Renal pelvis (tissue), 4 donors: ENCODE results near the gene TRAK1. TPM values are rescaled to one million over a fixed set of nuclear protein-coding genes. Genes with fewer than 3 reads are reported as not detected.
"Not testable (repeated sequence)": the region's sequence is repeated elsewhere in the genome, so short reads cannot be mapped to it uniquely, and the experiment has no call there.

Experiments
- DNase-seq: peaks from one replicate; pipeline ENCODE4 v3.0.0-alpha.2; 2013
- polyA plus RNA-seq, 3 donors: library from polyadenylated mRNA; unstranded; fragments of 120-200 nt; gene quantifications; one replicate each; pipeline ENCODE4 v1.2.1, GENCODE V29; 2013; ENCODE audit not compliant: insufficient read length in 3 of 3

Gene TRAK1
- polyA plus RNA-seq, 3 donors = 41.5 to 51.4 (median 51.4) TPM

DNA sequence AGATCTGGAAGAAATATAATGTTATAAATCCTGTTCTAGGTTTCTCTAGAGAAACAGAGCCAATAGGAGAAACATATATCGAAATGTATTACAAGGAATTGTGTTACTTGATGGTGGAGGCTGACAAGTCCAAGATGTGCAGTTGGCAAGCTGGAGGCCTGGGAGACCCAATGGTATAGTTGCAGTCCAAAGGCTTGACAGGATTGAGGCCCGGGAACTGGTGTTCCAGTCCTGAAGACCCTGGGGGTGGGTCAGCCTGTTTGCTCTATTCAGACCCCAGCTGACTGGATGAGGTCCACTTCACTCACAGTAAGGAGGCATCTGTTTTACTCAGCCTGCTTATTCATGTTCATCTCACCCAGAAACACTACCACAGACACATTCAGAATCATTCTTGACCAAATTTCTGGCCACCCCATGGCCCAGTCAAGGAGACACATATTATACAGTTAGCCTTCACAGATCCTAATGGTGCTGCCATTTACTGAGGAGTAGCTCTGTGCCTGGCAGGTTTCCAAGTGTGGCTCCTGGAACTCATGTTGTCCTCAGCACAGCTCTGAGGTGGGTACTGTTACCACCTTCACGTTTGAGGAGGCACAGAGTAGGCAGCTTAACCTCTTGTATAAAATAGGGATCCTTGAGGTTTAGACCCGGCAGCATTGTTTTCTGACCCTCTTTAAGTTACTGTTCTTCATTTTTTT lies 3.7 kb downstream of the TRAK1 start:
- no peak for DNase-seq

DNA sequence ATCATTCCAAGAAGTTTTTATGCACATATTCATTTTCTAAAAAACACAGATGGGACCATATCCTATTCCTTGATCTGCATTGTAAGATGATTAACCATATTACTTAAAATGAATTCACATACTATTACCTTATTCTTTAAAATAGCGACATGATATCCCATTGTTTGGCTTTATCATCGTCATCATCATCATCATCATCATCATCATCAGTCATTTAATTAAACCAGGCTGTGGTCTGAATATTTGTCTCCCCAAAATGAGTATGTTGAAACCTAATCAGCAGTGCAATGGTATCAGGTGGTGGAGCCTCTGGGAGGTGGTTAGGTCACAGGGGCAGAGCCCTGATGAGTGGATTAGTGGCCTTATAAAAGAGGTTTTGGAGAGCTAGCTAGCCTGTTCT lies 4.4 kb downstream of the TRAK1 start:
- no peak for DNase-seq

DNA sequence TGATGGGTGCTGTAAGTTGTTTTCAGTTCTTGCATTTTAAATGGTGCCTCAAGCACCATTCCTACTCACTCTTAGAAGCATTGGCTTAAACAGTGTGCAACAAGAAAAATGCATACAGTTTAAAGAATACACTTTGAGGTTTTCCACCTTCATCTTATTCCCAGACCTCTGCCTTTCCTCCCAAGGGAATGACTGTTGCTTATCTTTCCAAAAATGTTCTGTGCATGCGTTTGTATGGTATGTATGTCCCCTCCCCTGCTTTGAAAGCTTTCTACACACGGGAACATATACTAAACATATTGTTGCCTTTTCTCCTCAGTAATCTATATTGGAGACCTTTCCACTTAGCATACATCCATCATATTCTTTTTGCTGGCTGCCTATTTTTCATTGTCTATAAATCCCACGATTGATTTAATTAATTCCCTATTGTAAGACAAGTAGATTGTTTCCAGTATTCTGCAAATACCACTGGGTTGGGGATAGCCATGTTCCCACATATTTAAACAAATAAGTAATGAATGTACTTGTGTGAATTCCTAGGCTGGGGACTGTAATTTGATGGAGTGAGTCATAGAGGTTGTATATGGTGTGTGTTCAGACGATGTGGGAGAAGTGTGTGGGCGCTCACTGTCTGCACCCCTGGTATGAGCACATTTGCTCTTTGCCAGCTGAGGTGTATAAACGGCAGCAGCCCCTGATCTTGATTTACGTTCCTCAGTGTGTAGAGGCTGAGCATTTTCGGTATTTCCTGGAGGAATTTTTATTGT lies 5.8 kb downstream of the TRAK1 start:
- no peak for DNase-seq

DNA sequence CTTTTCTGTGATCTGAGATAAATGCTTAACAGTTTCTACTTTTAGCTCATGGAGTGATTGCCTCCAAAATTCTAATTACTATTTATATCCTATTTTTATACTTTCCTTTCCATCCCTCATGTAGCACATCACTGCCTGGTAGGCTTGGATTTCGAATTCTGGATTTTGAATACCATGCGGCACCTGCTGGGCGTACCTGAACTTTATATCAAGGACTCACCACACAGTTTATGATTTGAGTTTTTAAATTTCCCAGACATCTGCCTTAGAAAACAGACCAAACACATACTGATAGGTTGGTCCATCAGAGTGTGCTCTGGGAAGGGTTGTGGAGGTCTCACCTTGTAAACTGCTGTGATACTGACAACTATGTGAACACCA lies 6.4 kb downstream of the TRAK1 start:
- no peak for DNase-seq

DNA sequence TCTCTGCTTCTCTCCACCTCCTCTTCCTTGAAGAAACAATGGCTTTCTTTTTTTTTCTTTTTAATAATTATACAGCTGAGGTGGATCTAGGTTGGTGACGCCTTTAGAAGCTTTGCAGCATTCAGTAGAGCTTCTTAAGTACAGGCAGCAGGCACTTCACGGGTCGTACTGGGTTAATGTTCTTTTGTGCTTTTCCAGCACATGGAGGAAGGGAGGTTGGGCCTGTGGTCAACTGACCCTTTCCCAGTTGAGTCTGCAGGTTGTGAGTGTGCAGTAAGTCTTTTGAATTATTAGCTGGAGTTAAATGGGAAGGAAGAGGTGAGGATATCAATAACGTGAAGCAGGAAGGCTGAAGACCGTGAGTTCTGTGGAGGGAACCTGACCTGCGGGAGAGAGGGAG lies 7.0 kb downstream of the TRAK1 start:
- DNase-seq = no peak

DNA sequence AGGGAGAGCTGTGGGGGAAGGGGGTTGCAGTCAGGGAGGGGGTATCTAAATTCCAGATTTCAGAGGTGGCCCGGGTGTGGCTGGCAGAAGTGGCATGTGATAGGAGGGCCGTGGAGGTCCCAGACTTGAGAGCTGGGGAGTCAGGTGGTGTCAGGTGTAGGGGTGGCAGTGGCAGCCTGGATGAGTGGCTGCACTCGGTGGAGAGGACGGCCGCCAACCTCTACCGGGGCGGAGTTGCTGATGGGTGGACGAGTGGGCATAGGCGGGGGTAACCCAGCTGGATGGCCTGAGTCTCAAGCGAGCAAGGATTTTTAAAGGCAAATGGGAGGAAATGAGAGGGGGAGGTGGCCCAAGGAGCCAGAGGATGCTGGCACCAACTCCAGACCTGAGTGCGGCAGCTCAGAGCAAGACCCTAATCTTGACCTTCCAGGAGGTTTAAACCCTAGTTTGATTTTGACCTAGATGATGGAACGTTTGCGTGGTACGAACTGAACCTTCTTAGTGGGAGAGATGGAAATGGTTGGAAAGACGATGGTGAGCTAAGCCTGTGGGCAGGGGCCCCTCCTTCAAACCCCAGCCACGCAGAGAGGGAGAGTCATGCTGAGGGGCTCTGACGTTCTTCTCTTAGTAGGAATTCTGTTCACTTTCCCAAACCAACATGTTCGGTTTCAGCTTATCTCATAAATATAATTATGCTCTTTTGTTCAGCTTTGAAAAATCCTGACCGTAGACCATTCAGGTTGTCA lies 8.0 kb downstream of the TRAK1 start:
- DNase-seq = no peak

DNA sequence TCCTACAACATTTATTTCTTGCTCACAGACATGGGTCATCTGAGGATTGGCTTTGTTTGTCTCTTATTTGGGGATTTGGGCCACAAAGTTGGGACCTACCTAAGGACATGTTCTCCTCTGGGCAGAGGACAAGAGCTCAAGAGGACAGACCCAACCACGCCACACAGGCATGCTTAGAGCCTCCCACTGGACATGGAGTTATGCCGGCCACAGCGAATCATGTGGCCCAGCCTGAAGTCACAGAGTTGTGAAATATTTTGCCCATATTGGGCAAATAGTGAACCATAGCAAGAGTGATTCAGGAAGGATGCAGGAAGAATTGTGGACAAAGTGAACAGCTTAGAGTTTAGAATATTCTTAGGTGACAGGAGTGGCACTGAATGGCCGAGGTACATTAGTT lies 9.9 kb downstream of the TRAK1 start:
- no peak for DNase-seq

DNA sequence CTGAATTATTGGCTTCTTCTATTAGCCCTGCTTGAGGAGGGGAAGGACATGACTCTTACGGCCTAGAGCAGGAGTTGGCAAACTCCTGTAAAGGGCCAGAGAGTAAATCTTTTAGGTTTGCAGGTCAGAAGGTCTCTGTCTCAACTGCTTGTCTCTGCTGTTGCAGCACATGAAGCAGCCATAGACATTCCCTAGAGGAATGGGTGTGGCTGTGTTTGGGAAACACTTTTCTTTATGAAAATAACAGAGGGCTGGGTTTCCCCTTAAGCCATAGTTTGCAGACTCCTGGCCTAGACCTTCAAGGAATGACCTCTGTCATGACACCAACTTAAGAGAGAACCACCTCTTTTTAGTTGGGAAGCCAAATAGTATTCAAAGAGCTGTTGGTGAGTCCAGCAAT lies 10.3 kb downstream of the TRAK1 start:
- no peak for DNase-seq

DNA sequence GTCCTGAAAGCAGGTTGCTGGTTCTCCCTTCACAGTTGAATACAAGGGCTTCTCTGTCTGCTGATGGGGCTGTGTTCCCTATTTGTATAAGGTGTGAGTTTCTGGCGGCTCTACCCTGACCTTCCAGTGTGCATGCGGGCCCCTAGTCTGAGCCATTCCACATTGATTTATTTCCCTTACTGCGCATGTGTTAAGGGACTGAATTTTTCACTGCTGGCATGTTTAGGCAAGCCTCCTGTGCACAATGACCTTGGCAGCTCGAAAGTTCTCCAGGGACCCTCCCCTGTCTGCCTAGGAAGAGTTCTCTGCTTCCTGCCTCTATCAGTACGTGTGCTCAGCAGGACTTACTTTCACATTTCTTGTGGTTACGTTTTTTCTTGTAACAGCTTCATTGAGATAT lies 11.4 kb downstream of the TRAK1 start:
- DNase-seq = no peak

DNA sequence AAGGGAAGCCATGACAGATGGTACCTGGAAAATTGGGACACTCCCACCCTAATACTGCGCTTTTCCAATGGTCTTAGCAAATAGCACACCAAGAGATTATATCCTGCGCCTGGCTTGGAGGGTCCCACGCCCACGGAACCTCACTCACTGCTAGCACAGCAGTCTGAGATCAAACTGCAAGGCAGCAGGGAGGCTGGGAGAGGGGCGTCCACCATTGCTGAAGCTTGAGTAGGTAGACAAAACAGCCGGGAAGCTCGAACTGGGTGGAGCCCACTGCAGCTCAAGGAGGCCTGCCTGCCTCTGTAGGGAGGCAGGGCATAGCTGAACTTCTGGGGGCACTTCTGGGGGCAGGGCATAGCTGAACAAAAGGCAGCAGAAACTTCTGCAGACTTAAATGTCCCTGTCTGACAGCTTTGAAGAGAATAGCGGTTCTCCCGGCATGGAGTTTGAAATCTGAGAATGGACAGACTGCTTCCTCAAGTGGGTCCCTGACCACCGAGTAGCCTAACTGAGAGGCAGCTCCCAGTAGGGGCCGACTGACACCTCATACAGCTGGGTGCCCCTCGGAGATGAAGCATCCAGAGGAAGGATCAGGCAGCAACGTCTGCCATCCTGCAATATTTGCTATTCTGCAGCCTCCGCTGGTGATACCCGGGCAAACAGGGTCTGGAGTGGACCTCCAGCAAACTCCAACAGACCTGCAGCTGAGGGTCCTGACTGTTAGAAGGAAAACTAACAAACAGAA lies 12.9 kb downstream of the TRAK1 start:
- not testable (repeated sequence) for DNase-seq

DNA sequence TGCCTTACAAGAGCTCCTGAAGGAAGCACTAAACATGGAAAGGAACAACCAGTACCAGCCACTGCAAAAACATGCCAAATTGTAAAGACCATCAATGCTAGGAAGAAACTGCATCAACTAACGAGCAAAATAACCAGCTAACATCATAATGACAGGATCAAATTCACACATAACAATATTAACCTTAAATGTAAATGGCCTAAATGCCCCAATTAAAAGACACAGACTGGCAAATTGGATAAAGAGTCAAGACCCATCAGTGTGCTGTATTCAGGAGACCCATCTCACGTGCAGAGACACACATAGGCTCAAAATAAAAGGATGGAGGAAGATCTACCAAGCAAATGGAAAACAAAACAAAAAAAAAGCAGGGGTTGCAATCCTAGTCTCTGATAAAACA lies 14.8 kb downstream of the TRAK1 start:
- not testable (repeated sequence) for DNase-seq

DNA sequence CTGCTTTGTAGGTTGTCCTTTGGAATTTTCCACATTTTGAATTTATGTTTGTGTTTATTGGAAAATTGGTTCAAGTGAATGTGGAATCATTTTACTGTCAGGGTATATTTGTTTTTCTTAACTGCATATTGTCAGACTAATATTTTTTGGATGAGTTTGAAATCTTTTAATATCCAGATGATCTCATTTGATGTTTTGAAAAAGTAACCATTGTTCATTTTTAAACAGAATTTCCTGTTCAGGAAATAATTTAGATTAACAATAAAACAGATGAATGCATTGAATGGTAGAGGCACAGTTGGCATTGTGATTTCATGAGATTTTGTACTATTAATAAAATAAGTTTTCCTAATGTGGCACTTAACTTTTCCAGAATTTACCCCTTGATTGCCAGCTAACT lies 15.5 kb downstream of the TRAK1 start:
- no peak for DNase-seq

DNA sequence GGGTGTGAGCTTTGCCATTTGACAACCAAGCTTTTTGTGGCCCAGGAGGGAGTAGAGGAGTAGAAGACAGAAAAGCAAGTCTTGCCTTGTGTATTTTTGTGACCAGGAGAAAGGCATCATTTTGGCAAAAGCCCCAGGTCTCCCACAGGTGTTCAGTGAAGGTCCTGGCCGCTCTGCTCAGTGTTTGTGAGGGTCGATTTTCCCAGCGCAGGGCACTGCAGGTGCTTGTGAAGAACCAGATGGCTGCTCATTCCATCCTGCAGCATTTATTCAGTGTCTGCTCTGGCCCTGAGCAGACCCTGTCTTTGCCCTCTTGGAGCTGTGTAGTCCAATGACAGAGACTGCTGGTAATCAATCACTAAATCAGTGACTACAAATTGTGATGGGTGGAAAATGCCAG lies 19.5 kb downstream of the TRAK1 start:
- no peak for DNase-seq

DNA sequence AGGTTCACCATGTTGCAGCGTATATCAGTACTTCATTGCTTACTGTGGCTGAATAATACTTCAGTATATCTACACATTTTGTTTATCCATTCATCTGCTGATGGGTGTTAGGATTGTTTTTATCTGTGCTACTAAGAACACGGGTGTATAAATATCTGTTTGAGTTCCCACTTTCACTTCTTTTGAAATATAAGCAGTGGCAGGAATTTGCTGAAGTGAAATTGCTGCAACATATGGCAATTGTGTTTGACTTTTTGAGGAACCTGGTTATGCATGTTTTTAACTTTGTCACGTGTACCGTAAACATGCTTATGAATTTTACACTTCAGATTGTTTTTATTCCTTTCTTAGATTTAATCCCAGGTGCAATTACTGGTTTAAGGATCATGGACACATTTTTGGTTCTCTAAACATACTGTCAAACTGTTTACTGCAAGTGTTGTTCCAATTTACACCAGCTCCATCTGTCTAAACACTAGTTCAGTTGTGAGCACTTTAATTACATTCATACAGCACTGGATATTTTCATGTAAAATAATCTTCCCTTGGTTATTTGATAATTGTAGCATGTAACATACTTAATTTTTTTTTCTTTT lies 23.1 kb downstream of the TRAK1 start:
- DNase-seq = no peak

DNA sequence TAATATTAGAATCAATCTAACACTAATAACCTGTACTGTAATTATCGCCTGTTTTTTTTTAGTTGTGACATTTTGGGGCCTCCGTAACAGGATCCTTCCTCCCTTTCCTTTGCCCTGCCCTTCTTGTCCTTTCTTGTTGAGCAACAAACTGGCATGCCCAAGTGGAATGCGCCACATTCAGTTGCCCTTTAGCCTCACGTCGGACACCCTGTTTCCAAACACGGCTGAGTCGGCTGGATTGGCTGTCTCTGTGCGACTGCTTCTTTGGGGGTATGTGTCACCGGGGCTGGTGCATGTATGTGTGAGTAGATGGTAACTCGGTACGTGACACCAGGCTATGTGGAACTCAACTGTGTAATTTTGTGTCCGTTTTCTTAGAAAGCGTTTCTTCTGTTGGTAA lies 24.1 kb downstream of the TRAK1 start:
- no peak for DNase-seq

DNA sequence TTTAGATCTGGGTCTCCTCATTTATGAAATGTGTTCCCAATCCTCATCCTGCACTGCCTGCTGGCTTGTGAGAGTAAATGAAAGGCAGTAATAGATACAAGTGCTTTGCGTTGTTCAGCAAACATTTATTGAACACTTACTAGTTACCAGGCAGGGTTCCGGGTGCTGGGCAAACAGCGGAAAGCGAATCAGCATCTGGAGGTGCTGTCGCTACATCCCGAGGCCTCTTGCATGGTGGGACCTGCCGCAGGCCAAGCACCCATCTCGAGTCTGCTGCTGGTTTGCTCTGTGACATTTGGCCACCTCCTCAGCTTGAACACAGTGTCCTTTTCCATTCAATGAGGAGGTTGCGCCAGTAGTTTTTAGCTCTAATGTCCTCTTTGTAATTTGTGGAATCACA lies 24.8 kb downstream of the TRAK1 start:
- no peak for DNase-seq

DNA sequence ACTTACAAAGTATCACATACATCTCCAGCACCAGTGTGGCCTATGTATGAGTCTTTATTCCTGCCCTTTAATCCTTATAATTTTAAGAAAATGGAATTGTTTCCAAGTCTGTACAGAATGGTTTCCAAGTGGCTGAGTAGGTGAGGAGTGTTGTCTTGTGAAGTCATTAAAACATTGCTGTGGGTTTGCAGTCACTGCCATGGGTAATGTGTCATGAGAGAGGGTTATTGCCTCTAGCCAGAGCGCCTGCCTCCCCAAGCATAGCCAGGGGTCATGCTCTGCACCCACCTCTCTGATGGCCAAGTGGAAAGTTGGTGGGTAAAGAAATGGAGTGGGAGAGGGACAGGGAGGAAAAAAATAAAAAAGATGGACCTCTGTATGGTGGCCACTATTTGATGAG lies 25.3 kb downstream of the TRAK1 start:
- DNase-seq = no peak

DNA sequence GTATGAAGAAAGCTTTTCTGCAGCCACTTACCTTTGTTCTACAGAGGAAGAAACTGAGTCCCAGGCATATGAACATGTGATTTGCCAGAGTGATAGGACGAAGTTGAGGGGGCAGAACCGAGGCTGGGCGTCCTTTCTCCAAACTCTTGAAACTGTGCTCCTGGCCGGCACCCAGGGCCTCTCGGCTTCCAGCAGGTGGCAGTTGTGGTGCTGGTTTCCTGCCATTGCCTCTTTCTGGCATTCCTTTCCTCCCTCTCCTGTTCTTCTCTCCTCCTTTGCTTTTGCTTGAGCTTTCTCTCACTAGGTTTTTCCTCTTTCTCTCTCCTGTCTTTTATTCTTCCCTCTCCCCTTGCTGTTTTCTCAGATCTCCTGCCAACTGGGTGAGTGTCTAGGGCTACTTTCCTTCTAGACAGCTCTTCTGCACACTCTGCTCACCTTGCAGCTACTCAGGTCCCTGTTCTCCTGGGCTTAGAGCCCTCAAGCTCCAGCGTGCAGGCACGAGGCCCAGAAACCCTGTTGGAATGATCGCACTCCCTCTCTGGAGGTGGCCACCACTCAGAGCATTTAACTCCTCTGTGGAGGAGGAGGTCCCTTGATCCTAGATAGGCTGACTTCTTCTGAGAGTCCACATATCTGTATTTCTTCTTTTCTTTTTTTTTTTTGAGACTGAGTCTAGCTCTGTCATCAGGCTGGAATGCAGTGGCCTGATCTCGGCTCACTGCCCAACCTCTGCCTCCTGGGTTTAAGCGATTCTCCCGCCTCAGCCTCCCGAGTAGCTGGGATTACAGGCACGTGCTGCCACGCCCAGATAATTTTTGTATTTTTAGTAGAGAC lies 26.2 kb downstream of the TRAK1 start:
- no peak for DNase-seq

DNA sequence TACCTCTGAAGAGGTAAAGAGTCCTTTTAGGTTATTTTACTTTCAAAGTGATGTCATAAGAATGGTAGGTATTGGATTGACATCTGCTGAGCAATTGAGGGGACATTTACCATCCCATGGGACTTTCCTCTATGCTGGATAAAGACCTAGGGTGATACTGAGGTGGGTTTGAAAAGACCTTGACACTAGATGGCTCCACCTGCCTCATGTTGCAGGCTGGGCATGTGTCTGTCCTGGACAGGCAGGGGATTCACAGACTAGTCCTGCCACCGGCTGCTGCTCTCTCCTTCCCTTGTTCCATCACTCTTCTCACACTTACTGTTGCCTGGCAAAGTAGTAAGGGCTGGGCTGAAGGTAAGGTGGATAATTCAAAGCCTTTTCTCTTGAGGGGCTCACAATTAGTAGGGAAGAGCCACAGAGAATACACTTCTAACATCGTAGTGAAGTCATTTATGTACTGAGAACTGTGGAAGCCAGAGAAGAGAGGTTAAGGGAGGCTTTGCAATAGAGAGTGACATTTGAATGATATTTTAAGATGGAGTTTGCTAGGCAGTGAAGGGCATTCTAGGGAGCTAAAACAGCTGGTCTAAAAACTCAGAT lies 27.7 kb downstream of the TRAK1 start:
- DNase-seq = no peak

DNA sequence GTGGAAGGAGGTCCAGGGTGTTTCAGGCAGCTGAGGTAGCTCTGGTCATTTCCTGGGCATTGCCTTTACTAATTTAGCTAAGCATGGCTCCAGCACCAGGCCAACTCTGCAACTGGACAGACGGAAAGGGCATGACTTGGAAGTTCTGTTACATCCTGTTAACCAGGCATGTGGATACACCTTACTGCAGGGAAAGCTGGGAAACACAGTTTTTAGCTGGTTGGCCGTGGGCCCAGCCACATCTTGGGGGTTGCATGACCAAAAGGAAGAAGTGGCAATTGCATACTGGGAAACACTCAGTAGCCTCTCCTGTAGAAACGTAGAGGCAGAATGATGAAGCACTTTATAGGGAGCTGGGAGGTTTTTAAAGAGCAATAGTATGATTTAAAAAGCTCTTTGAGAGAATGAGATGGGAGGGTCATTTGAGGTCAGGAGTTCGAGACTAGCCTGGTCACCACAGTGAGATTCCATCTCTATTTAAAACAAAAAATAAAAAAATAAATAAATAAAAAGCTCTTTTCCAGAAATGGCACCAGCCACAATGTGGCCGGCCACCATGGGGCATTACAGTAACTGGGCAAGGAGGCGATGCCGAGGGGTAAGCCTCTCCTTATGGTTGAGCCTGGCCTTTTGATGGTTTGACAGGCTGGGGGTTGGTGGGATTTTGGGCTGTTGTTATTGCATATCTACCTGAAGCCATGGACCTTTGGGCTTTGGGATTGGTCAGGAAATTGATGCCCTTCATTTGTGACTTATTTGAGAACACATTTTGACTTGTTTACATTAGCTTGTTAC lies 28.6 kb downstream of the TRAK1 start:
- DNase-seq = no peak
